ENCODE data around the gene STAT3. TPM values are rescaled to one million over a fixed set of nuclear protein-coding genes. Genes with fewer than 3 reads are reported as not detected.

The STAT3 gene
- total and polyA plus RNA-seq, 9 of the 15 experiments (the other 6 are each of a cell fraction or from before 2014, with no cell fraction given), result 90.0 to 179 (median 114) TPM

GRCh38 chr17:42289611-42290181 is 98.5 kb downstream of the STAT3 start (continued):
- peak; percentile 5 for TF ChIP-seq POLR2B (IDR thresholded peaks at IDR 0.05; ENCODE audit: low read depth, partially characterized antibody)
- TF ChIP-seq, protein P1, sequence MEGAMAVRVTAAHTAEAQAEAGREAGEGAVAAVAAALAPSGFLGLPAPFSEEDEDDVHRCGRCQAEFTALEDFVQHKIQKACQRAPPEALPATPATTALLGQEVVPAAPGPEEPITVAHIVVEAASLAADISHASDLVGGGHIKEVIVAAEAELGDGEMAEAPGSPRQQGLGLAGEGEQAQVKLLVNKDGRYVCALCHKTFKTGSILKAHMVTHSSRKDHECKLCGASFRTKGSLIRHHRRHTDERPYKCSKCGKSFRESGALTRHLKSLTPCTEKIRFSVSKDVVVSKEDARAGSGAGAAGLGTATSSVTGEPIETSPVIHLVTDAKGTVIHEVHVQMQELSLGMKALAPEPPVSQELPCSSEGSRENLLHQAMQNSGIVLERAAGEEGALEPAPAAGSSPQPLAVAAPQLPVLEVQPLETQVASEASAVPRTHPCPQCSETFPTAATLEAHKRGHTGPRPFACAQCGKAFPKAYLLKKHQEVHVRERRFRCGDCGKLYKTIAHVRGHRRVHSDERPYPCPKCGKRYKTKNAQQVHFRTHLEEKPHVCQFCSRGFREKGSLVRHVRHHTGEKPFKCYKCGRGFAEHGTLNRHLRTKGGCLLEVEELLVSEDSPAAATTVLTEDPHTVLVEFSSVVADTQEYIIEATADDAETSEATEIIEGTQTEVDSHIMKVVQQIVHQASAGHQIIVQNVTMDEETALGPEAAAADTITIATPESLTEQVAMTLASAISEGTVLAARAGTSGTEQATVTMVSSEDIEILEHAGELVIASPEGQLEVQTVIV (CRISPR knock-in tag; IDR thresholded peaks at IDR 0.05; ENCODE audit: borderline replicate concordance), result no peak
- no peak for TF ChIP-seq RAD21 (CRISPR knock-in tag; conservative IDR thresholded peaks at IDR 0.05 in 1 of 2, IDR thresholded peaks at IDR 0.05 in 1 of 2)
- TF ChIP-seq NR3C1 (CRISPR knock-in tag; IDR thresholded peaks at IDR 0.05), result no peak
- TF ChIP-seq PHB2 (IDR thresholded peaks at IDR 0.05; ENCODE audit: low read depth), result no peak
- no peak for TF ChIP-seq ZNF57 (CRISPR knock-in tag; IDR thresholded peaks at IDR 0.05)

- peak; percentile 83 to 91 (median 84) for DNase-seq (ENCODE audit: extremely low read depth in 1 of 4, low spot score in 3 of 4)
- Histone ChIP-seq H2AFZ (ENCODE audit: low read depth, low read length) (peak overlapping the region; percentile 1; the same call in 1 of the 2 replicates), H3K79me2 (ENCODE audit: control insufficient read depth, insufficient read depth, low read length) (peaks cover 99% of the 10 kb centered on the region), H3K9me1 (ENCODE audit: control insufficient read depth, insufficient read depth, low read length) (no peaks in the 10 kb centered on the region), H3K4me2 (ENCODE audit: insufficient read depth, low read length) (peak overlapping the region; percentile 88), H4K20me1 (replicated peaks; ENCODE audit: control insufficient read depth, insufficient read depth, low read length) (no peaks in the 10 kb centered on the region), H3K9ac (ENCODE audit: insufficient read depth in 1 of 2, low read depth in 2 of 2, low read length in 2 of 2) (peak overlapping the region; percentile 83 to 97), H3K4me1 (replicated peaks in 1 of 2; ENCODE audit: control insufficient read depth in 2 of 2, insufficient read depth in 2 of 2, low read length in 2 of 2) (peaks cover 32 to 57% of the 10 kb centered on the region in 2 experiments), H3K27ac (ENCODE audit: extremely low read depth, low read depth, low read length) (peak overlapping the region; percentile 78), H3K4me3 (peak overlapping the region; percentile 88), H3K36me3 (ENCODE audit: control insufficient read depth, insufficient read depth, low read length) (peaks cover 63% of the 10 kb centered on the region), H3K9me3 (replicated peaks; ENCODE audit: control insufficient read depth, insufficient read depth, low read depth, low read length) (no peaks in the 10 kb centered on the region), H3K27me3 (ENCODE audit: control insufficient read depth in 2 of 2, insufficient read depth in 2 of 2, low read length in 2 of 2) (no peaks in the 10 kb centered on the region)
- POLR2A ChIA-PET, result interaction anchor here (0.6 to 2.7 kb wide), 18 partner anchors 9 to 1461 kb away, joined by 3 to 13 read pairs (median 4); no protein-coding TSS in a partner anchor
- peak; percentile 69 for ATAC-seq
- CTCF ChIA-PET (ENCODE audit: low intra/inter-chr PET ratio), result no interaction called here
- in situ Hi-C loops (cut with MboI) (no loop called here), intact Hi-C loops (cut with micrococcal nuclease) (no loop called here)
- peak; percentile 23 for FAIRE-seq
- no TSS peak for BruUV-seq (replicated peaks)
- WGBS (ENCODE audit: insufficient coverage, low coverage, missing lambda C conversion rate), result 1% methylated on average over 35 of the region's 44 CpGs
- TF ChIP-seq ZNF282 (CRISPR knock-in tag; IDR thresholded peaks at IDR 0.05) (no peak), ZNF511 (CRISPR knock-in tag; IDR thresholded peaks at IDR 0.05) (no peak), RFX7 (CRISPR knock-in tag; IDR thresholded peaks at IDR 0.05) (no peak), ZNF408 (CRISPR knock-in tag; IDR thresholded peaks at IDR 0.05; ENCODE audit: low read depth) (no peak), BMI1 (IDR thresholded peaks at IDR 0.05; ENCODE audit: low read length) (no peak), ELF4 (CRISPR knock-in tag; IDR thresholded peaks at IDR 0.05) (no peak)
- TF ChIP-seq, protein P2, sequence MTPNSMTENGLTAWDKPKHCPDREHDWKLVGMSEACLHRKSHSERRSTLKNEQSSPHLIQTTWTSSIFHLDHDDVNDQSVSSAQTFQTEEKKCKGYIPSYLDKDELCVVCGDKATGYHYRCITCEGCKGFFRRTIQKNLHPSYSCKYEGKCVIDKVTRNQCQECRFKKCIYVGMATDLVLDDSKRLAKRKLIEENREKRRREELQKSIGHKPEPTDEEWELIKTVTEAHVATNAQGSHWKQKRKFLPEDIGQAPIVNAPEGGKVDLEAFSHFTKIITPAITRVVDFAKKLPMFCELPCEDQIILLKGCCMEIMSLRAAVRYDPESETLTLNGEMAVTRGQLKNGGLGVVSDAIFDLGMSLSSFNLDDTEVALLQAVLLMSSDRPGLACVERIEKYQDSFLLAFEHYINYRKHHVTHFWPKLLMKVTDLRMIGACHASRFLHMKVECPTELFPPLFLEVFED (CRISPR knock-in tag; conservative IDR thresholded peaks at IDR 0.05), result no peak
- TF ChIP-seq, protein P3, sequence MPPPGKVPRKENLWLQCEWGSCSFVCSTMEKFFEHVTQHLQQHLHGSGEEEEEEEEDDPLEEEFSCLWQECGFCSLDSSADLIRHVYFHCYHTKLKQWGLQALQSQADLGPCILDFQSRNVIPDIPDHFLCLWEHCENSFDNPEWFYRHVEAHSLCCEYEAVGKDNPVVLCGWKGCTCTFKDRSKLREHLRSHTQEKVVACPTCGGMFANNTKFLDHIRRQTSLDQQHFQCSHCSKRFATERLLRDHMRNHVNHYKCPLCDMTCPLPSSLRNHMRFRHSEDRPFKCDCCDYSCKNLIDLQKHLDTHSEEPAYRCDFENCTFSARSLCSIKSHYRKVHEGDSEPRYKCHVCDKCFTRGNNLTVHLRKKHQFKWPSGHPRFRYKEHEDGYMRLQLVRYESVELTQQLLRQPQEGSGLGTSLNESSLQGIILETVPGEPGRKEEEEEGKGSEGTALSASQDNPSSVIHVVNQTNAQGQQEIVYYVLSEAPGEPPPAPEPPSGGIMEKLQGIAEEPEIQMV (tag; conservative IDR thresholded peaks at IDR 0.05; ENCODE audit: low read depth), result no peak
Observed at GRCh38 chr17:42288803-42289610, 99.2 kb downstream of the STAT3 start.
